Mesenchymal stem cell (in vitro differentiated cells and primary cell): ENCODE measurements around the gene NNMT.
A peak's percentile ranks its signal among the peaks of the same experiment; 100 is the strongest.

ENCODE experiments used
- DNase-seq: peaks from one replicate; pipeline ENCODE4 v3.0.0-alpha.2; 2013
- H2AFZ ChIP-seq: one replicate; pipeline ENCODE4 v1.6.1; 2013; ENCODE audit warnings: low read depth, mild to moderate bottlenecking, control low read depth, inconsistent platforms, low read length, moderate library complexity
- H2AK5ac ChIP-seq: 2 replicates; pipeline ENCODE4 v1.6.1; 2013; ENCODE audit warnings: low read length, moderate library complexity, mild to moderate bottlenecking, inconsistent platforms; ENCODE audit not compliant: severe bottlenecking
- H2BK120ac ChIP-seq: one replicate; pipeline ENCODE4 v1.6.1; 2013; ENCODE audit warnings: low read depth, mild to moderate bottlenecking, inconsistent platforms, low read length, moderate library complexity
- H2BK12ac ChIP-seq, 2 experiments: one replicate each; pipeline ENCODE4 v1.6.1; 2013; ENCODE audit warnings: inconsistent platforms in 2 of 2, low read length in 2 of 2, mild to moderate bottlenecking in 2 of 2, moderate library complexity in 2 of 2, control low read depth in 1 of 2
- H2BK15ac ChIP-seq: one replicate; pipeline ENCODE4 v1.6.1; 2013; ENCODE audit warnings: mild to moderate bottlenecking, low read depth, inconsistent platforms; ENCODE audit not compliant: poor library complexity, severe bottlenecking
- H2BK5ac ChIP-seq: 2 replicates; pipeline ENCODE4 v1.6.1; 2013; ENCODE audit warnings: low read depth, mild to moderate bottlenecking, low read length, control low read depth, inconsistent platforms; ENCODE audit not compliant: poor library complexity, severe bottlenecking
- H3K14ac ChIP-seq, 2 experiments: one replicate each; pipeline ENCODE4 v1.6.1; 2013; ENCODE audit warnings: inconsistent platforms in 2 of 2, low read length in 2 of 2, control low read depth in 1 of 2, mild to moderate bottlenecking in 1 of 2, moderate library complexity in 1 of 2
- H3K18ac ChIP-seq, 2 experiments: one replicate each; pipeline ENCODE4 v1.6.1; 2013; ENCODE audit warnings: inconsistent platforms in 2 of 2, low read length in 2 of 2, control low read depth in 1 of 2, low read depth in 1 of 2, mild to moderate bottlenecking in 1 of 2
- H3K23ac ChIP-seq, 2 experiments: one replicate each; pipeline ENCODE4 v1.6.1; 2013; ENCODE audit warnings: inconsistent platforms in 2 of 2, low read length in 2 of 2, mild to moderate bottlenecking in 2 of 2, moderate library complexity in 2 of 2, control low read depth in 1 of 2
- H3K27ac ChIP-seq: 2 replicates; pipeline ENCODE4 v1.5.1; 2013; ENCODE audit warnings: mild to moderate bottlenecking, moderate library complexity, low read length, control low read depth, inconsistent platforms; ENCODE audit not compliant: poor library complexity, severe bottlenecking
- H3K27me3 ChIP-seq, 2 experiments: 2 replicates each; pipeline versions ENCODE4 v1.6.1 to v1.7.0; 2013; ENCODE audit warnings: low read length in 2 of 2, mild to moderate bottlenecking in 2 of 2, moderate library complexity in 2 of 2, control low read depth in 1 of 2, inconsistent platforms in 1 of 2; ENCODE audit not compliant: control insufficient read depth in 1 of 2, insufficient read depth in 1 of 2
- H3K36me3 ChIP-seq, 2 experiments: 2 replicates each; pipeline versions ENCODE4 v1.6.1 to v1.7.0; 2013; ENCODE audit warnings: low read length in 2 of 2, control low read depth in 1 of 2, inconsistent platforms in 1 of 2, low read depth in 1 of 2, mild to moderate bottlenecking in 1 of 2; ENCODE audit not compliant: insufficient read depth in 2 of 2, control insufficient read depth in 1 of 2
- H3K4ac ChIP-seq, 2 experiments: one replicate each; pipeline ENCODE4 v1.6.1; 2013; ENCODE audit warnings: inconsistent platforms in 2 of 2, low read length in 2 of 2, mild to moderate bottlenecking in 2 of 2, moderate library complexity in 2 of 2, control low read depth in 1 of 2, low read depth in 1 of 2
- H3K4me1 ChIP-seq: 2 replicates; pipeline ENCODE4 v1.6.1; 2013; ENCODE audit warnings: low read depth, low read length, control low read depth; ENCODE audit not compliant: control insufficient read depth, insufficient read depth
- H3K4me2 ChIP-seq: 2 replicates; pipeline ENCODE4 v1.6.1; 2013; ENCODE audit warnings: low read length, mild to moderate bottlenecking, inconsistent platforms; ENCODE audit not compliant: poor library complexity, severe bottlenecking
- H3K4me3 ChIP-seq, 2 experiments: 2 replicates each; pipeline versions ENCODE4 v1.5.1 to v1.7.0; 2013; ENCODE audit warnings: low read length in 2 of 2, mild to moderate bottlenecking in 2 of 2, control low read depth in 1 of 2, low read depth in 1 of 2; ENCODE audit not compliant: insufficient read depth in 1 of 2
- H3K79me1 ChIP-seq: replicated peaks from 2 replicates; pipeline ENCODE4 v1.6.1; 2013; ENCODE audit warnings: mild to moderate bottlenecking, control low read depth, low read length, inconsistent platforms; ENCODE audit not compliant: poor library complexity, severe bottlenecking
- H3K9ac ChIP-seq: 2 replicates; pipeline ENCODE4 v1.7.0; 2013; ENCODE audit warnings: mild to moderate bottlenecking, low read length, moderate library complexity
- H3K9me3 ChIP-seq: 2 replicates; pipeline ENCODE4 v1.7.0; 2013; ENCODE audit warnings: mild to moderate bottlenecking, low read length; ENCODE audit not compliant: control insufficient read depth
- H4K8ac ChIP-seq: one replicate; pipeline ENCODE4 v1.6.1; 2013; ENCODE audit warnings: inconsistent platforms, mild to moderate bottlenecking, low read length, moderate library complexity
- H4K91ac ChIP-seq: one replicate; pipeline ENCODE4 v1.6.1; 2013; ENCODE audit warnings: mild to moderate bottlenecking, low read length, inconsistent platforms
- WGBS: methylation state at CpG from one replicate; pipeline ENCODE4 v1.1.7; 2013; ENCODE audit warnings: mixed read lengths; 5-methylcytosine and 5-hydroxymethylcytosine counted together

The NNMT gene

DNA sequence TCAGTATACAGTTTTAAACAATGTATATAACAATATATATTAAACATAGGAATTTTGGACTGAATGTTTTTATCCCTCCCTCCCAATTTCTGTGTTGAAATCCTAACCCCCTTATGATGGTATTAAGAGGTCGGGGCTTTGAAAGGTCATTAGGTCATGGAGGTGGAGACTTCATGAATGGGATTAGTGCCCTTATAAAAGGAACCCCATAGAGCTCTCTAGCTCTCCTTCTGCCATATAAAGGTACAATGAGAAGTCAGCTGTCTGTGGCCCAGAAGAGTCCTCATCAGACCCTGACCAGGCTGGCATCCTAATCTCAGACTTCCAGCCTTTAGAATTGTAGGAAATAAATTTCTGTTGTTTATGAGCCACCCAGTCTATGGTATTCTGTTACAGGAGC lies 6.5 kb downstream of the NNMT start:
- DNase-seq, result no peak
- Histone ChIP-seq H2BK15ac (no peak overlapping the region), H2BK12ac (no peak overlapping the region), H2AK5ac (no peak overlapping the region), H3K4me2 (peak overlapping the region; percentile 50), H3K27ac (peak overlapping the region; percentile 47), H3K79me1 (no peaks in the 10 kb centered on the region), H2BK5ac (no peak overlapping the region), H3K4me1 (peaks cover 7% of the 10 kb centered on the region), H3K23ac (no peak overlapping the region), H3K9me3 (peaks cover 12% of the 10 kb centered on the region), H3K18ac (no peak overlapping the region), H3K9ac (peak overlapping the region; percentile 100), H2BK120ac (no peak overlapping the region), H3K14ac (no peak overlapping the region), H3K27me3 (no peaks in the 10 kb centered on the region), H3K4ac (no peak overlapping the region), H3K36me3 (peaks cover 21 to 79% of the 10 kb centered on the region in 2 experiments), H4K8ac (no peak overlapping the region), H2AFZ (no peak overlapping the region), H3K4me3 (peak overlapping the region in 1 of 2 experiments; percentile 92), H4K91ac (no peak overlapping the region)
- WGBS, result no CpG with 5 or more reads among the region's 1 CpG

DNA sequence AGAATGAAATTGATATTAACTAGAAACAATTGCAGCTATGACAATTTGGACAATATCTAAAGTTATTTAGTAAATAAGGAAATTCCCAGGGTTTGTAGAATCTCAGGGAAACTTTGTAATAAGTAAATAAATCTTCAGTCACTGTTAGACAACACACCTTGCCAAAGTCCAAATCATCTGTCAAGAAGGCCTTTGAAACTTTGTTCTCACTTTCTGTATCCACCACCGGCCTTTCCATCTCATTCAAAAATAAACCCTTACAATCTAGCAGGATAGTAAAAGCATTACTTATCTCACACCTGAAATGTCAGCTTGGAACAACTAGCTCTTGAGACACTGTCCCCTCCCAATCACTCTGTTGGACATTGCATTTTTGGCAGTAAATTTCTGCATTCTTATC lies 7.9 kb downstream of the NNMT start:
- Histone ChIP-seq H3K23ac (no peak overlapping the region), H3K9me3 (peaks cover 12% of the 10 kb centered on the region), H3K27ac (peak overlapping the region; percentile 35), H3K18ac (no peak overlapping the region), H4K91ac (no peak overlapping the region), H2BK5ac (no peak overlapping the region), H2AFZ (no peak overlapping the region), H2BK12ac (no peak overlapping the region), H3K4ac (no peak overlapping the region), H3K4me2 (peak overlapping the region; percentile 1), H2AK5ac (no peak overlapping the region), H2BK15ac (no peak overlapping the region), H3K4me1 (peaks cover 10% of the 10 kb centered on the region), H3K79me1 (no peaks in the 10 kb centered on the region), H3K9ac (peak overlapping the region; percentile 100), H4K8ac (no peak overlapping the region), H3K4me3 (peak overlapping the region in 1 of 2 experiments; percentile 92), H3K27me3 (no peaks in the 10 kb centered on the region), H3K36me3 (peaks cover 20 to 73% of the 10 kb centered on the region in 2 experiments), H3K14ac (no peak overlapping the region), H2BK120ac (no peak overlapping the region)
- no peak for DNase-seq
- 100% methylated on average over 1 of the region's 1 CpG for WGBS

DNA sequence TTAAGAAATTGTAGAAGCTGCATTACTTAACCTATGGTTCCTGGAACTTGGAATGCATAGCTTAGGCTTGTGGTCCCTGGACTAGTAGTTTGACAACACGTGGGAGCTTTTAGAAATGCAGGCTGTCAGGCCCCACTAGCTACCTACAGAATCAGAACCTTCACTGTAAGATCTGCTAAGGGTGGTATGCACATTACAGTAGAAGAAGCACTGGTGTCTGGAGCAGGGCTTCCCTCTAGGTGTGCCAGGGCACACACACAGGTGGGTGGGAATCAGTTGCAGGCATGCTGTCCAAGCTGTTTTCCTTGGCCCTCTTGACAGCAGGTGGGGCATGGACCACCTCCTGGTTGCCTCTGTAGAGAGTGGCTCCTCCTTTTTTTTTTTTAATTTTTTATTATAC lies 8.8 kb downstream of the NNMT start:
- DNase-seq, result no peak
- Histone ChIP-seq H3K9me3 (peaks cover 12% of the 10 kb centered on the region), H3K4ac (no peak overlapping the region), H3K23ac (peak overlapping the region in 1 of 2 experiments; percentile 83), H2BK12ac (peak overlapping the region in 1 of 2 experiments; percentile 10), H3K79me1 (no peaks in the 10 kb centered on the region), H3K27ac (peak overlapping the region; percentile 14), H3K27me3 (no peaks in the 10 kb centered on the region), H3K14ac (no peak overlapping the region), H2BK15ac (no peak overlapping the region), H3K4me3 (peak overlapping the region in 1 of 2 experiments; percentile 50), H2BK5ac (no peak overlapping the region), H3K9ac (peak overlapping the region; percentile 57), H3K18ac (peak overlapping the region in 1 of 2 experiments; percentile 46), H2AK5ac (no peak overlapping the region), H2AFZ (no peak overlapping the region), H3K4me1 (peaks cover 10% of the 10 kb centered on the region), H3K36me3 (peaks cover 20 to 73% of the 10 kb centered on the region in 2 experiments), H4K8ac (no peak overlapping the region), H2BK120ac (no peak overlapping the region), H4K91ac (no peak overlapping the region), H3K4me2 (peak overlapping the region; percentile 4)
- 80% methylated on average over 1 of the region's 1 CpG for WGBS

DNA sequence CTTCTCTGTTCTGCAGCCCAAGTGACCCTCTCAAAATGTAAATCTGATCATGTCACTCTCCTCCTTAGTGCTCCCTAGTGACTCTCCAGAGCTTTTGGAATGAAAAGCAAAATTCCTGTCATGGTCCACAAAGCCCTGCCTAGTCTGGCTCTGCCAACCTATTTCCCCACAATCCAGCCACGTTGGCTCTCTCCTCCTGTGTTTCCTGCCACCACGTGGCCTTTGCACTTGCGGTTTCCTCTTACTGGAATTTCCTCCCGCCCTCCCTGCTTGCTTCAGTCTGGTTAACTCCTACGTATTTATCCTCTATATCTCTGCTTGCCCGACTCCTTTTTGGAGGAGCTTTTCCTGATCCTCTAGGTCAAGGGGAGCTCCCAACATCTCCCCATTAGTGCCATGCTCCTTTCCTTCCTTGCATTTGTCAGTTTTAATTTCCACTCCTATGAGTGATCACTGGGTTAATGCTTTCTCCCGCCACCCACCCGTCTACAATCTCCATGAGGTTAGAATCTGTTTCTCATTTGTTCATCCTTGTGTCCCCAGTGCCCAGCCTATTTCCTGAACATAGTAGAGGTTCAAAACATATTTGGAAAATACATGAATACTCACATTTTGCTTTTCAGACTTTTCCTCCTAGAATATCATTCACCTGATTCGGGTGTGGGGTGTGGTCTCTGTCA lies 11.5 kb downstream of the NNMT start:
- Histone ChIP-seq H2AK5ac (peak overlapping the region; percentile 98), H3K36me3 (peaks cover 39 to 73% of the 10 kb centered on the region in 2 experiments)

More for the DNA sequence above, 11.5 kb downstream of the NNMT start:
- DNase-seq, result peak; percentile 84
- peak overlapping the region in 1 of 2 experiments; percentile 60 for H3K14ac ChIP-seq
- H2BK120ac ChIP-seq, result no peak overlapping the region
- peak overlapping the region; percentile 46 for H4K91ac ChIP-seq
- peak overlapping the region; percentile 54 for H3K4me2 ChIP-seq
- peak overlapping the region in 1 of 2 experiments; percentile 49 for H3K4ac ChIP-seq
- H2BK12ac ChIP-seq, result no peak overlapping the region
- H4K8ac ChIP-seq, result peak overlapping the region; percentile 68
- H3K18ac ChIP-seq, result peak overlapping the region; percentile 64 to 71
- H3K4me3 ChIP-seq, result peak overlapping the region in 1 of 2 experiments; percentile 74
- peak overlapping the region; percentile 94 for H3K9ac ChIP-seq
- H3K79me1 ChIP-seq, result no peaks in the 10 kb centered on the region
- peaks cover 17% of the 10 kb centered on the region for H3K4me1 ChIP-seq
- no peak overlapping the region for H3K23ac ChIP-seq
- H3K27me3 ChIP-seq, result no peaks in the 10 kb centered on the region
- H2AFZ ChIP-seq, result no peak overlapping the region
- no peak overlapping the region for H2BK15ac ChIP-seq
- 52% methylated on average over 9 of the region's 9 CpGs for WGBS
- H3K27ac ChIP-seq, result peak overlapping the region; percentile 92
- no peaks in the 10 kb centered on the region for H3K9me3 ChIP-seq
- peak overlapping the region; percentile 69 for H2BK5ac ChIP-seq
